GM03348 (cell line): Measurements from ENCODE around the gene CNRIP1.
A peak's percentile ranks its signal among the peaks of the same experiment; 100 is the strongest.
"Not testable (repeated sequence)": the region's sequence is repeated elsewhere in the genome, so short reads cannot be mapped to it uniquely, and the experiment has no call there.

Experiments used
- DNase-seq: peaks from one replicate; pipeline ENCODE4 v3.0.0; 2012; ENCODE audit warnings: low spot score

Gene CNRIP1, protein sequence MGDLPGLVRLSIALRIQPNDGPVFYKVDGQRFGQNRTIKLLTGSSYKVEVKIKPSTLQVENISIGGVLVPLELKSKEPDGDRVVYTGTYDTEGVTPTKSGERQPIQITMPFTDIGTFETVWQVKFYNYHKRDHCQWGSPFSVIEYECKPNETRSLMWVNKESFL

DNA sequence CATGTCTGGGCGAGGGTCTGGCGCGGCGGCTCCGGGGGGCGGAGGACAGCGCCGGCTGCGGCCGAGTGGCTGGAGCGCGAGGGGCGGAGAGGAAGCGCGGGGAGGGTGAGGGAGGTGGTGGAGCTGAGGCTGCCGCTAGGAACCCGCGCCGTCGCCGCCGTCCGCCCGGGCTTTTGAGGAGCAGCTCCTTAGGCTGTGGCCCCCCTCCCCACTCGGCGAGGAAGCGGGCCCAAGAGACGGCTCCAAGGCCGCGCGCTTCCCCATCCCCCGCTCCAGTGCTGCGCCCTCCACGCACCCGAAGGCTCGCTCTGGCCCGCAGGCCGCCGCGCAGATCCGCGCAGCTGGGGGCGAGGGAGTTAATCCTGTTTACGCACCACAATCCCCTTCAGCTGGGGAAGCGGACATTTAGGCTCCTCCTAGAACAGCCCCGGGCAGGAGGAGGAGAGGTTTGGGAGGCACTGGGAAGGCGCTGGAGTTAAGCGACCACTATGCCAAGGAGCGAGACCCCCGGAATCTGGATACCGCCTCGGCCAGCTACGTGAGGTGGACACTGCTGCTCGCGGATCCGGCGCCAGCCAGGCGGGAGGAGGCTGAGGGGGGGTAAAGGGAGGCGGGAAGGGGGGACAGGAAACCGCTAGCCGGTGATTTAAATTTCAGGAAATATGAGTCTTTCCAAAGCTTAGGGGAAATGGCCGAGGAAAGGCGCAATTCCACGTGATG lies at the start of gene CNRIP1:
Gene CNRIP1 (minus strand): TSS at position 552 of the 720 bp plus-strand sequence. CDS start 549 bp downstream, at position 3.
- DNase-seq, result peak; percentile 90

DNA sequence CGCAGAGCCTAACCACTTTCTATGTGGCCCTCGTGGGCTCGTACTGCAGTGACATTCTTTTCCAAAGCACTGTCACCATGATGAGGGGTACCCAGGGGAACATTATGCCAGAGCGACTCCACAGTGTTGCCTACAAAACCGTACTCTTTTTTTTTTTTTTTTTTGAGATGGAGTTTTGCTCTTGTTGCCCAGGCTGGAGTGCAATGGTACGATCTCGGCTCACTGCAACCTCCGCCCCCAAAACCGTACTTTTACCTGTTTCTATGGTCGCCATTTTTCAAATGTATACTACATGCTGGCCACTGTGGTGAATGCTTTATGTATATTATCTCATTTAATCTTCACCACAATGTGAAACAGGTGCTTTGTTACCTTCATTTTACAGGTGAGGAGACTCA lies 49.6 kb upstream of the CNRIP1 start:
- no peak for DNase-seq

DNA sequence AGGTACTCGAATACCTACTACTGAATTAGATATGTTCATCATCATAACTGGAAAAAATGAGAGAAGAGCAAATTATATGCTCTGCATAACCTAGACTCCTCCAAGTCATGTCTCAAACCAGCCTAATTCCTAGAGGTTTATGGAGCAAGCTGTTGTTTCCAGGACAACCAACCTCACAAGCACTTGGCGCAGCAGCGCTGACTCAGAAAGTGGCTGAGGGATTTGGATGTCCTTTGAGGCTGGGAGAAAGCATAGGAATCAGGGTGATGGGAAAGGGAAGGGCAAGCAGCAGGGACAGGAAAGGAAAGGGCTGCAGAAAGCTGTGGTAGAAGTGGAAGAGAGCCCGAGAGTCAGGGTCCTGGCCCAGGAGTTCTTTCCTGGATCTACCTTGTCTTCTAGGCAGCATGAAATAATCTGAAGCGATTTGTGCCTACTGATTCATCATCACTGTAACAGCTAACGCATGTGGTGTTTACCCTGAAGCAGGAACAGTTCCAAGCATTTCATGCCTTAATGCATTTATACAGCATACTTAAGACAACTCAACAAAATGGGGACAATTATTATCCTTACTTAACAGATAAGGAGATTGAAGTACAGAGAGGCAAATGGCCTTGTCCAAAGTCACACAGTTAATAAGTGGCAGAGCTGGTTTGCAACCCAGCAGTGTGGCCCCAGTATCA lies 49.0 kb upstream of the CNRIP1 start:
- DNase-seq, result peak; percentile 23

DNA sequence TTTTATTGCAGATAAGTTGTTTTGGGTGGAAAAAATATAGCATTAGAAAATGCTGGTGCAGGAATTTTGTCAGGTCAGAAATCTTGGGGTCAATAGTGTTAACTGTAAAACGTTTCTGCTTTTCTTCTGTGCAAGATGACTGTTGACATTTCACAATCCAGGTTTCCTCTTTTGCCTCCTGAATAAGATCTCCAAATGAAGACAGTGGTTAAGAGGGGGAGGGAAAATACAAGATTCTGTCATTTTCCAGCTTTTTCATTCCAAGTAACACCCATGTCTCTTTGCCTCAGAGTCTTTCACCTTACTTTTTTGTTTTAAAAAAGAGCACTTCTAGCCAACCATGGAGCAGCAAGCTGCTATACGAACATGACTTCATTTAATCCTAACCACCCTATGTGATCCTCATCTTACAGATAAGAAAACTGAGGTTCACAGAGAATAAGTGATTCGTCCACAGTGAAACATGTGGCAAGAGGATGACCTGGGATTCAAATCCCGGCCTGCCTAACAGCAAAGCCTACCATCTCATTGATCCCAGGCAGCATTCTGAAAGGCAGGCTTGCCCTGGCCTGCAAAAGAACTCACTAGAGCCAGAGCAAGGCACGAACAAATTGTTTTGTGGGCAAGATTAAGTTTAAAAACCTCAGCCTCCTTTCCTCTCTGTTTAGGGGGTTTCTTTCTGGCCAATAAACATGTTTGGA lies 48.4 kb upstream of the CNRIP1 start:
- DNase-seq, result no peak

DNA sequence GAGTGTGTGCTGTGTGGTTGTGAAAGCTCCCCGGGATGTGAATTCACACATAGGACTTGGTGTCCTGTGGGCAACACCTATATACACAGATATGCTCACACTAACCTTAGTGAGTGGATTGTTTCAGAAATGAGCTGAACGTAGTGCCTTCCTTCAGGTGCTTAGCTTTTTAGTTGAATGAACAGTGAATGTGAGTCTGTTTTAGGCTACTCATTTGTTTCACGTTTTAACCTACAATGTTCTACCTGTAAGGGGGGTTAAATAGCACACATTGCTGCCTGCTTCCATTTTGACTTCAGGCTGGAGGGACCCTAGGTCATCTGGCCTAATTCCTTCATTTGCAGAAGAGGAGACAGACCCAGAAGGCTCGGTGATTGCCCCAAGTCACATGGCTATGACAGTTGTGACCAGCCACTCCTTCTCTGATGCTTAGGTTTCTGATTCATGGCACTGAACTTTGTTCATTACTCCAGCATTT lies 46.4 kb upstream of the CNRIP1 start:
- no peak for DNase-seq

DNA sequence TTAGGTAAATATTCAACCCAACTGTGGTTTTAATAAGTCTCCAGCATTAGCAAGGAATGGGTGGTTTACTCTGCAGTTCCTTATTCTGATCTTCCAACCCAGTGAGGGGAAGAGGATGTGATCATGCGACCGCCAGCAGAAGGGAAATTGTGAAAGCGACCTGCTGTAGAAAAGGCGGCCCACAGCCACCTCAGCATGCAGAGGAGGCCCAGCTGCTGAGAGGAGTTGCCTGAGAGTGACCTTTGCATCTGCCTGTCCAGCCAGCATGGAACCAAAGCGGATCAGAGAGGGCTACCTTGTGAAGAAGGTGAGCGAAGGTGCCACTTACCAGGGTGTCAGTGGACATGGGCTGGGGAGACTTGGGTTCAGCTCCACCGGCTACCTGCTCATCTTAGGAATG lies 45.3 kb upstream of the CNRIP1 start, which contains the start of gene PLEK:
Gene PLEK (plus strand): TSS at position 196 of the 400 bp plus-strand sequence. CDS start 70 bp downstream, at position 266.
- DNase-seq, result no peak

DNA sequence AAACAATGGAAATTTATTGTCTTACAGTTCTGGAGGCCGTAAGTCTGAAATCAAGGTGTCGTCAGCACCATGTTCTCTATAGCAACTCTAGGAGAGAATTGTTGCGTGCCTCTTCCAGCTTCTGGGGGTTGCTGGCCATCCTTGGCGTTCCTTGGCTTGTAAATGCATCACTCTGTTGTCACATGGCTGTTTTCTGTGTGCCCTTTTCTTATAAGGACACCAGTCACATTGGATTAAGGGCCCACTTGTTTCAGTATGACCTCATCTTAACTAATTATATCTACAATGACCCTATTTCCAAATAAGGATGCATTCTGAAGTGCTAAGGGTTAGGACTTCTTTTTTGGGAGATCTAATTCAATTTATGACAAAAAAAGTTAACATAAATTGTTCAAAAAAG lies 44.0 kb upstream of the CNRIP1 start:
- DNase-seq, result no peak

DNA sequence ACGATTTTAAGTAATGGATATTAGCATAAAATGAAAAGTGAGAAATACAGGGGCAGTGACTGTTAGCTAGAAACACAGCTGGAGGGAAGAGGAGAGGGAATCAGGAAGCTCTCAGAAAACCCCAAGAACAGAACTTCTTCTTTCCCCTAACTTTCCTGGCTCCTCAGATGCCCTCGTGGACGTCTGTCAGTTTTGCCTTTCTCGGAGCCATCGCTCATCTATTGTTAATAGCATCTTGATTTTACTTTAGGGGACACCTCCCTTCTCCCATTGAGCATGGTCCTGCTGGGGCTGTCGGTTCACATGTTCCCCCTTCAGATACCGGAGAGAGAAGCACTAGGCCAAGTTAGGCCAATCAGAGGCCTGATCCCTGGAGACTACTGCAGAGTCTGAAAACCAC lies 43.0 kb upstream of the CNRIP1 start:
- no peak for DNase-seq

DNA sequence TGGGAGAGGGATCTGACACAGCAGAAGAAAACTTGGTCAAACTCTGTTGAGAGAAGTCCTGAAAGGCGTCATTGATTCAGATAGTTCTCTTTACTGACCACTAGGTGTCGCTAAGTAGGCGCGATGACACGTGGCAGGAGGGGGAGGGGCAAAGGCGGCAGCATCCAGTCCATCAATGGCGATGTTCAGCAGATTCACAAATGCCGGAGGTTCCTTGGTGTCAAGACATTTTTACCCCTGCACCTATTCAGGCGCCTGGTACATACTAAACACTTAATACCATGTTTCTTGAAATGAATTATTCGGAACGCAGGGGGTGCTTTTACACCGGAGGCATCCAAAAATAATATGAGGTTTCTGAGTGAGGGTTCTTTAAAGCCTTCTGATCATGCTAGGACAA lies 42.3 kb upstream of the CNRIP1 start:
- DNase-seq, result peak; percentile 55

DNA sequence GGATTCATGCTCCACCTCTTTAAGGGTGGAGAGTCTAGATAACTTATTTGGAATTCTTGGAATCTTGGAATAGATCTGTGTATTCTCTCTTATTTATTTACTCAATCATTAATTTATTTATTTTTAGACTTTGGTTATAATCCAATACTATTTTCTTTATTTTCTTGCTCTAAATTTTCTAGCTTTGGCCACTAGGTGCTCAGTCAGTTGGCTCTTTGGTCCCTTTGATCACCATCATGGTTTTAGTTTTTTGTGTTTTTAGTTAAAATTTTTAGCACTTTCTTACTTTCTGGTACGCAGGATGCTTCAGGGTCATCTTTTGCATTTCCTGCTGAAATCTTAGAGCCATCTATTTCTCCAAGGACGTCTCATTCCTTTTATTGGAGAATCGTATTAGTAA lies 40.1 kb upstream of the CNRIP1 start:
- no peak for DNase-seq

DNA sequence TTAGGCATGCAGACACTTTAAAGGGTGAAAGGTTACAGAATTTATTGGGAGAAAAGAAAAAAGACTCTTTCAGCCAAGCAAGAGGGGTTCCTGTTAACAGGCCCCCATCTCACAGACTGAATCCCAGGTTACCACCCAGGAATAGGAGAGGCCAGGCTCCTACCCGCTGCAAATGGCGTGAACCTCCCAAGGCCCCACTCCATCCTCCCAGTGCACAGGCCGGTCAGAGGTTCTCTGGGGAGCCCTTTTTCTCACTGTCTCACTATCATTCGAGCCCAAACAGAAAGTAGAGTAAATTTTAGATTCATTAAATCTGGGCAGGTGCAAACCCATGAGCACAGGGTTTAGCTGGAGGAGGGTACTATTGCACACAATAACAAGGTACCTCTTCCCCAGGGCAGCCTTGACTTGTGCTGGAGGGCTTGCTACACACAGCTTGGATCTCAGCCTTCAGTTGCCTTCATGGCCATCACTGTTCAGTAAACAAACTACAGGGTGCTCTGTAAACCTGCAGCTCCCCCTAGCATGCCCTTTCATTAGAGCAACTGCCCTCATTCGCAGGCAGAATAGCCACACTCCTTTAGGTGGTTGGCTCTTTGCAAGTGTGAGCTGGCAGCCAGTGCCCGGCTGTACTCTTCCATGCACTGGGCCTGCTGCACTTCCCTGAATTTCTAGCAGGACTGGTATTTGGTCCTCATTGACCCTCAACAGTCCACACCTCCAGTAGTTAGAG lies 38.0 kb upstream of the CNRIP1 start:
- peak; percentile 67 for DNase-seq

DNA sequence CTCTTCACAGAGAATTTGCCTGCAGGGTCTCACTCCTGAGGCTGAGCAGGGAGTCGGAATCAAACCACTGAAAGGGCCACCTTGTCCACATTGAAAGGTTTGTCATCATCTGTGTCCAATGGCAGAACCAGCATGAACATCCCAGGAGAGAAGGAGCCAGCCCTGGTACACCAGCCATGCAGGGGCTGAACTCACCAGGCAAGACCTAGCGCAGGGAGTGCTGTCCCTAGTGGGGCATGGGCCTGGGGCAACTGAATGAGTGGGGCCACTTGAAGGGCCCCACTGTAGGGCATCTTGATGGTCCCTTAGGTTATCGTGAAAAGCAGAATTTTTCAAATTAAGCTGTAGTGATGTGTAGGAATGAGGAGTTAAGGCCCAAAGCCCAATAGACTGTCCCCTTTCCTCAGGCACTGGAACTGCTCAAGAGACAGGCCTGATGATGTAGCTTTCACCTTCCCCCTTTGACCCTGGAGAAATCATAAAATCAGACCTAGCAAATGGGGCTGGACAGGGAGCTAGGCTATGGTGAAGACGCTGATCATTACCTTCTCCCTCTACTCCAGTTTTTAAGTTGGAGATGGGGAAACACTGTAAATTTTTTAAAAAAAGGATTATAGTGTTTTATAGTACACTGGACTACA lies 37.0 kb upstream of the CNRIP1 start:
- no peak for DNase-seq

DNA sequence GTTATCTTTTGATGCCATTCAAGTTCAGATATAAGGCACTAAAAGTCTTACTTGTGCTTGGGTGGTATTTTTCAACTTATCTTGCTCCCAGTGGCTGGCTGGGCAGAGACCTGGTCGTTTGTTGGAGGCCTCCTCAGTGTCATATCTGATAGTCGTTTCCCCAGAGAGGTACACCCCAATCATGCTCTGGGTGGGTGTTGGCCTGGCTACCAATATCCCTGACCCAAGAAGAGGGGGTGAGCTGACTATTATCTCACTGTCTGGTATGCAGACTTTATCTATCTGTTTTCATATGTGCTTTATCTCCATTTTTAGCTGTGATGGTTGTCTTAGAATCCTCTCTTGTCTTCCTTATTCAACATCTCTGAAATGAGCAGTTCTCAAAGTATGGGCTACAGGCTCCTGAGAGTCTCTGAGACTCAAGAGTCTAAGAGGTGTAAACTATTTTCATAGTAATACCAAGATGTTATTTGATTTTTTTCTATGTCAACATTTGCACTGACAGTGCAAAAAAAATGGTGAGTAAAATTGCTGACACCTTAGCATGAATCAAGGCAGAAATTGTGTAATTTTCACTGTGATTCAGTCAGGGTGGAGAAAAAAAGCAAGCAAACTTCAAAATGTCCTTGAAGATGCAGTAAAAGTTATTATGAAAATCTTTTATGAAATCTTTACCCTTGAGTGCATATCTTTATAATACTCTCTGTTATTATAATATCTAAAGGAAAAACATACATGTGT lies 33.1 kb upstream of the CNRIP1 start:
- DNase-seq, result no peak

DNA sequence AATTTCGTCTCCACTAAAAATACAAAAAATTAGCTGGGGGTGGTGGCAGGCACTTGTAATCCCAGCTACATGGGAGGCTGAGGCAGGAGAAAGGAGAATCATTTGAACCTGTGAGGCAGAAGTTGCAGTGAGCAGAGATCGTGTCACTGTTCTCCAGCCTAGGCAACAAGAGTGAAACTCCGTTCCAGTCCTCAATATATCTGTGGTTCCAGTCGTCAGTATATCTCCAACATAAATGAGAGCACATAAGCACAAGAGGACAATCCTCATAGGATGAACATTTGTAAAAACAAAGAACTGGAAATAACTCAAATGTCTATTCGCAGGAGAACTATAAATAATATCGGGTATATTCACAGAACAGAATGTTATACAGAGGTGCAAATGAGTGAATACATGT lies 32.2 kb upstream of the CNRIP1 start:
- no peak for DNase-seq

DNA sequence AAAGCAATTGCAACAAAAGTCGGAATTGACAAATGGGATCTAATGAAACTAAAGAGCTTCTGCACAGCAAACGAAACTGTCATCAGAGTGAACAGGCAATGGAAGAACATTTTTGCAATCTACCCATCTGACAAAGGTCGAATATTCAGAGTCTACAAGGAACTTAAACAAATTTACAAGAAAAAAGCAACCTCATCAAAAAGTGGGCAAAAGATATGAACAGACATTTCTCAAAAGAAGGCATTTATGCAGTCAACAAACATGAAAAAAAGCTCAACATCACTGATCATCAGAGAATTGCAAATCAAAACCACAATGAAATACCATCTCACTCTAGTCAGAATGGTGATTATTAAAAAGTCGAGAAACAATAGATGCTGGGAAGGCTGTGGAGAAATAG lies 29.3 kb upstream of the CNRIP1 start:
- not testable (repeated sequence) for DNase-seq

DNA sequence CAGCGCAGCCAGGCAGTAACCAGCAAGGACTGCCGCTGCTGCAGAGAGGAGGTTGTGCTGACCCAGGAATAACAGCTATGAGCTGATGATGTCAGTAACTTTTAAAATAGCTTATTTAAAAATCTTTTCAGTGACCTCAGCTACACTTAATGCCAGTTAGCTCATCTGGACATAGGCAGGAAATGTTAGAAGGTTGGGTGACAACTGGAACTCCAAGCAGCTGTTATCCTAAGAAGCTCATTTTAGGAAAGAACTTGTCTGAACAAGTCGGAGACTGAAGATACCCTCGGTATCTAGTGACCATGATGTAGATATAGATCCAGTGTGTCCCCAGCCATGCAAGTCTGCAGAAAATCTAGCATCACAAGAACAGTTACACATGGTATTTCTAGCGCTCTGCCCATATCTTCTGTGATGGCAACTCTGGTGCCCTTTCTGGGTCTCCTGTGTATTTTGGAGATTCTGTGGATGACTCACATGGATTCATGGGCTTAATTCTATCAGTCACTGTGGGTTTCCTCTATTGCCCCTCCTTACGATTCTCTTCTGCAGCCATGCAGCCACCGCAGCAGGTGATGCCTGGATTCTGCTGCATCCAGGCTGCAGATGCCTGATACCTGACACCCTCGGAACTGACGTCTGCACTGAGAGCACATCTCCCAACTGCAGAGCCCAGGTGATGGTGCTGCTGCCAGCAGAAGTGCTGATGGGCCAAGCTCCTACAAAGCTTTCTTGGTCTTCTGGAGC lies 25.6 kb upstream of the CNRIP1 start:
- no peak for DNase-seq

DNA sequence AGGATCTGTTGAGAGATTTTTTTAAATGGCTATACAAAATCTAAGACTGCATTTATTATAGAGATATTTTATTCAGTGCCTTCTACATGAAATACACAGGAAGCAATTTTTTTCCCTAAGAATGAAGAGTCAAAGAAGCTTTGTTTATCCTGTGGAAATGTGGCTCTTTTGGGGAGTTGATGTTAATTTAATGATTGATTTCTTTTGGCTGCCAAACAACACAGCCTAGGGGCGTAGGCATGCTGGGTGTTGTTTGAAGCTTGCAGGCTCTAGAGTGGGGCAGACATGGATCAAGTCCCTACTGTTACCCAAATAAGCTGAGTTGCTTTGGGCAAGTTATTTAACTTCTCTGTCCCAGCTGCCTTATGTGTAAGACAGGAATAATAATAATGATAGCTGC lies 24.3 kb upstream of the CNRIP1 start:
- no peak for DNase-seq

DNA sequence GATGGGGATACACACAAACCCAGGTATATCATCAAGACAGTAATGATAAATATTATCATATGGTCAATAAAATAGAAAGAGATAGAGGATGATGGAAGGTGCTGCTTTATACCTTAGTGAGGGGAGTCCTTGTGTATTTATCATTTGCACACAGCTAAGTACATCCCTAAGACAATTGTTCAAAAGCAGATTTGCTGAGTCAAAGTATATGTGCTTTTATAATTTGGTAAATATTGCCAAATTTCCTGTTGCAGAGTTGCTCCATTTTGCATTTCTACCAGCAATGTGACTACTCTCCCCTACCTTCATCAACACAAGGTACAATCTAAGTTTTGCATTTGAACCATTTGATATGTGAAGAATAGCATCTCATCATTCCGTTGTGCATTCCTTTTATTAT lies 22.7 kb upstream of the CNRIP1 start:
- no peak for DNase-seq

DNA sequence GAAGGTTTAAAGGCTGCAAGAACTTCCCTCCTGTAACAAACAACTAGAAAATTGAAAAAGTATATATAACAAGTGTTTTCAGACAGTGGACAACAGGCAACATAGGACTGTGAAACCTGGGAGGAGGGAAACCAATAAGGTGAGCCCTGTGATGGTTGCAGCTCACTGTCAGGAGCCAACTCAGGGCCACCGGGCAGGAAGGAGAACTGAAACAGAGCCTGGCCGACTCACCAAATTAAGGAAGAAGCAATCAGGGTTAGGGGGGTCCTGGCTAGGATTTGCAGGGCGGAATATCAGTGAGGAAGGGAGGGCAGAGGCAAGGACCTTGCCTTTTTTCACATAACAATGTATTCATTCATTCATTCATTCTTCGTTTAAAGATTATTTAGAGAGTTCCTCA lies 21.8 kb upstream of the CNRIP1 start:
- no peak for DNase-seq

DNA sequence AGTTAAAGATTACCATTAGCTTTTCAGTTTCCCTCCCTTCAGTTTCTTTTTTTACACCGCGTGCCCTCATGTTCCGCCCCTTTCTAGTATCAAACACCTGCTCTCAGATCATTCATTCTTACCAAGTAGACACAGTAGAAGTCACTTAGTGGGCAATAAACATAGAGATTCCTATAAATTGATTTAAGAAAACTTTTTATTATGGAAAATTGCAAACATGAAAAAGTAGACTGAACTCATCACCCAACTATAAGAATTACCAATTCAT lies 21.2 kb upstream of the CNRIP1 start:
- no peak for DNase-seq
